Spinal cord (tissue), 10 donors: ENCODE measurements around the gene USP11. TPM values are rescaled to one million over a fixed set of nuclear protein-coding genes. Genes with fewer than 3 reads are reported as not detected.

Source experiments
- DNase-seq, 6 donors: peaks; one replicate each; pipeline versions ENCODE4 v3.0.0 to v3.0.0-alpha.2; 2013 to 2015; ENCODE audit warnings: low spot score in 6 of 6, low read depth in 4 of 6
- H3K27ac ChIP-seq: one replicate; pipeline ENCODE4 v1.5.1; 2013; ENCODE audit warnings: low read depth, low read length, control low read depth
- H3K27me3 ChIP-seq: one replicate; pipeline ENCODE4 v1.6.1; 2013; ENCODE audit warnings: low read length; ENCODE audit not compliant: control insufficient read depth, insufficient read depth
- H3K36me3 ChIP-seq: one replicate; pipeline ENCODE4 v1.6.1; 2013; ENCODE audit warnings: low read length; ENCODE audit not compliant: control insufficient read depth, insufficient read depth
- H3K4me1 ChIP-seq: one replicate; pipeline ENCODE4 v1.6.1; 2013; ENCODE audit warnings: low read length; ENCODE audit not compliant: control insufficient read depth, insufficient read depth
- H3K4me3 ChIP-seq: one replicate; pipeline ENCODE4 v1.5.1; 2013; ENCODE audit warnings: low read depth, low read length, control low read depth
- H3K9me3 ChIP-seq: one replicate; pipeline ENCODE4 v1.6.1; 2013; ENCODE audit warnings: low read length; ENCODE audit not compliant: control insufficient read depth, insufficient read depth
- WGBS: methylation state at CpG from one replicate; pipeline ENCODE4 v1.1.5; 2013; ENCODE audit warnings: missing lambda C conversion rate; ENCODE audit not compliant: insufficient coverage; 5-methylcytosine and 5-hydroxymethylcytosine counted together
- polyA plus RNA-seq, 2 donors: library from polyadenylated mRNA; unstranded; fragments of 120-200 nt; gene quantifications; one replicate each; pipeline ENCODE4 v1.2.1, GENCODE V29; 2013; ENCODE audit not compliant: insufficient read length in 2 of 2
- total RNA-seq, 2 donors: library from RNA; depleted of rRNA in 1 of 2; stranded (reverse); fragments of 120-200 nt in 1 of 2; fragments of >200 nt in 1 of 2; gene quantifications; one replicate each; pipeline versions ENCODE4 v1.2.3 to v1.2.4, GENCODE V29; 2013 to 2014
- donor health status: healthy.

USP11 gene
- total and polyA plus RNA-seq, 4 donors: 75.4 to 251 (median 201) TPM

GRCh38 chrX:47214435-47215077, 18.3 kb upstream of the USP11 start:
- 91% methylated on average over 18 of the region's 20 CpGs for WGBS
- Histone ChIP-seq H3K4me3 (no peak overlapping the region), H3K9me3 (no peaks in the 10 kb centered on the region), H3K27ac (no peak overlapping the region), H3K27me3 (no peaks in the 10 kb centered on the region), H3K36me3 (peaks cover 72% of the 10 kb centered on the region), H3K4me1 (peaks cover 18% of the 10 kb centered on the region)
- no peak for DNase-seq

- Histone ChIP-seq H3K27ac (no peak overlapping the region), H3K4me3 (no peak overlapping the region), H3K36me3 (peaks cover 63% of the 10 kb centered on the region), H3K9me3 (no peaks in the 10 kb centered on the region), H3K27me3 (no peaks in the 10 kb centered on the region), H3K4me1 (peaks cover 25% of the 10 kb centered on the region)
- WGBS: 96% methylated on average over 10 of the region's 12 CpGs
- DNase-seq: no peak
These were observed 17.4 kb upstream of the USP11 start for GRCh38 chrX:47215291-47215900.

GRCh38 chrX:47216393-47216925, 16.4 kb upstream of the USP11 start:
- peaks cover 54% of the 10 kb centered on the region for H3K36me3 ChIP-seq
- no peaks in the 10 kb centered on the region for H3K9me3 ChIP-seq
- WGBS: 89% methylated on average over 5 of the region's 8 CpGs

GRCh38 chrX:47217121-47217851, 15.5 kb upstream of the USP11 start:
- peaks cover 50% of the 10 kb centered on the region for H3K36me3 ChIP-seq
- WGBS: 16% methylated on average over 15 of the region's 22 CpGs
- no peak for DNase-seq
- H3K4me1 ChIP-seq: peaks cover 27% of the 10 kb centered on the region
- H3K9me3 ChIP-seq: no peaks in the 10 kb centered on the region
- H3K27me3 ChIP-seq: no peaks in the 10 kb centered on the region
- peak overlapping the region; percentile 26 for H3K4me3 ChIP-seq
- peak overlapping the region; percentile 95 for H3K27ac ChIP-seq

More at GRCh38 chrX:47216393-47216925, 16.4 kb upstream of the USP11 start:
- H3K27me3 ChIP-seq: no peaks in the 10 kb centered on the region
- no peak overlapping the region for H3K4me3 ChIP-seq
- H3K4me1 ChIP-seq: peaks cover 27% of the 10 kb centered on the region
- peak overlapping the region; percentile 95 for H3K27ac ChIP-seq
- no peak for DNase-seq

GRCh38 chrX:47217852-47218279, 14.9 kb upstream of the USP11 start:
- Histone ChIP-seq H3K27ac (peak overlapping the region; percentile 95), H3K27me3 (no peaks in the 10 kb centered on the region), H3K4me1 (peaks cover 27% of the 10 kb centered on the region), H3K9me3 (no peaks in the 10 kb centered on the region), H3K36me3 (peaks cover 46% of the 10 kb centered on the region), H3K4me3 (peak overlapping the region; percentile 68)
- 10% methylated on average over 25 of the region's 31 CpGs for WGBS
- DNase-seq: peak; percentile 89 to 100 (median 98)

- DNase-seq: peak in 5 of 6 donors; percentile 46 to 96 (median 78)
- peak within 1 kb of the TSS; percentile 95 for H3K27ac ChIP-seq
- H3K36me3 ChIP-seq: peaks cover 47% of the 10 kb centered on the region
- H3K27me3 ChIP-seq: no peaks in the 10 kb centered on the region
- peaks cover 27% of the 10 kb centered on the region for H3K4me1 ChIP-seq
- 3% methylated on average over 58 of the region's 61 CpGs for WGBS
- no peaks in the 10 kb centered on the region for H3K9me3 ChIP-seq
- H3K4me3 ChIP-seq: peak within 1 kb of the TSS; percentile 68
These were observed 14.4 kb upstream of the USP11 start, which contains the start of gene CDK16 for GRCh38 chrX:47218280-47218919. CDK16 (plus strand) TSS chrX:47218681; CDS start chrX:47223558, 4,877 bp downstream.

GRCh38 chrX:47218920-47219815, 13.6 kb upstream of the USP11 start:
- no peaks in the 10 kb centered on the region for H3K9me3 ChIP-seq
- H3K27me3 ChIP-seq: no peaks in the 10 kb centered on the region
- H3K36me3 ChIP-seq: peaks cover 47% of the 10 kb centered on the region
- 15% methylated on average over 60 of the region's 60 CpGs for WGBS
- peaks cover 27% of the 10 kb centered on the region for H3K4me1 ChIP-seq
- peak overlapping the region; percentile 68 for H3K4me3 ChIP-seq
- peak overlapping the region; percentile 95 for H3K27ac ChIP-seq
- peak in 2 of 6 donors; percentile 26 to 56 for DNase-seq

- peaks cover 3% of the 10 kb centered on the region for H3K27me3 ChIP-seq
- no peak overlapping the region for H3K27ac ChIP-seq
- H3K4me1 ChIP-seq: peaks cover 27% of the 10 kb centered on the region
- H3K9me3 ChIP-seq: no peaks in the 10 kb centered on the region
- no peak for DNase-seq
- H3K4me3 ChIP-seq: no peak overlapping the region
- 73% methylated on average over 1 of the region's 4 CpGs for WGBS
- H3K36me3 ChIP-seq: peaks cover 47% of the 10 kb centered on the region
These were observed 11.1 kb upstream of the USP11 start for GRCh38 chrX:47221756-47222155.
